Measurements from ENCODE around the gene BCAS3. TPM values are rescaled to one million over a fixed set of nuclear protein-coding genes. Genes with fewer than 3 reads are reported as not detected.
"Not testable (repeated sequence)": the region's sequence is repeated elsewhere in the genome, so short reads cannot be mapped to it uniquely, and the experiment has no call there.

Gene BCAS3
- total RNA-seq, 1 experiment from 2014 or later: 12.2 TPM

DNA sequence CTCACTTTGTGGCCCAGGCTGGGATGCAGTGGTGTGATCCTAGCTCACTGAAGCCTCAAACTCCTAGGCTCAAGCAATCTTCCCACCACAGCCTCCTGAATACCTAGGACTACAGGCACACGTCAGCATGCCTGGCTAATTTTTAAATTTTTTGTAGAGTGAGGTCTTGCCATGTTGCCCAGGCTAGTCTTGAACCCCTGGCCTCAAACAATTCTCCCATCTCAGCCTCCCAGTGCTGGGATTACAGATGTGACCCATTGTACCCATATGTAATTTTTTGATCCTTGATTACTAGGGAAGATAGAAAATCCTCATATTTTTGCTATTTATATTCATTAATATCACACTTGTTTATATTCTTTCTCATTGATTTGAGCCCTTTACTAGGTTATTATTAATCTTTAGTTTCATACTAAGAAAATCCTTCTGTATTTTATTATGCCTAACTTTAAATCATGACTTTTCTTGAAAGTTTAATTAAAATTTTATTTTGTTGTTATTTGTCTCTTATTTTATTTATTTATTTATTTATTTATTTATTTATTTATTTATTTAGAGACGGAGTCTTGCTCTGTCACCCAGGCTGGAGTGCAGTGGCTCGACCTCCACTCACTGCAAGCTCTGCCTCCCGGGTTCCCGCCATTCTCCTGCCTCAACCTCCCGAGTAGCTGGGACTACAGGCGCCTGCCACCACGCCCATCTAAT, 75.4 kb downstream of the BCAS3 start:
- no peaks in the 10 kb centered on the region for H3K9me3 ChIP-seq
- H3K27me3 ChIP-seq: no peaks in the 10 kb centered on the region
- H3K4me3 ChIP-seq: no peak overlapping the region
- DNase-seq: no peak
- no peaks in the 10 kb centered on the region for H3K36me3 ChIP-seq

DNA sequence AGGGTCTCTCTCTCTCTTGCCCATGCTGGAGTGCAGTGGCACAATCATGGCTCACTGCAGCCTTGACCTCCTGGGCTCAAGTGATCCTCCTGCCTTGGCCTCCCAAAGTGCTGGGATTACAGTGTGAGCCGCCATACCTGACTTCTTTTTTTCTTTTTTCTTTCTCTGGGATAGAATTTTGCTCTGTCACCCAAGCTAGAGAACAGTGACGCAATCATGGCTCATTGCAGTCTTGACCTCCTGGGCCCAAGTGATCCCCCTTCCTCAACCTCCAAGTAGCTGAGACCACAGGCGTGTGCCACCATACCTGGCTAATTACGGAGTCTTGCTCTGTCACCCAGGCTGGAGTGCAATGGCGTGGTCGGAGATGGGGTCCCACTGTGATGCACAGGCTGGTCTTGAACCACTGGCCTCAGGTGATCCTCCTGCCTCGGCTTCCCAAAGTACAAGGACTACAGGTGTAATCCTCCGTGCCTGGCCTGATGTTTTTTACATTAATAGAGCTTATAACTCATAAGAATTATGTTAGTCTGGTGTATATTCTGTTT, 76.5 kb downstream of the BCAS3 start:
- Histone ChIP-seq H3K4me3 (no peak overlapping the region), H3K36me3 (no peaks in the 10 kb centered on the region), H3K27me3 (no peaks in the 10 kb centered on the region), H3K9me3 (no peaks in the 10 kb centered on the region)
- DNase-seq: no peak

DNA sequence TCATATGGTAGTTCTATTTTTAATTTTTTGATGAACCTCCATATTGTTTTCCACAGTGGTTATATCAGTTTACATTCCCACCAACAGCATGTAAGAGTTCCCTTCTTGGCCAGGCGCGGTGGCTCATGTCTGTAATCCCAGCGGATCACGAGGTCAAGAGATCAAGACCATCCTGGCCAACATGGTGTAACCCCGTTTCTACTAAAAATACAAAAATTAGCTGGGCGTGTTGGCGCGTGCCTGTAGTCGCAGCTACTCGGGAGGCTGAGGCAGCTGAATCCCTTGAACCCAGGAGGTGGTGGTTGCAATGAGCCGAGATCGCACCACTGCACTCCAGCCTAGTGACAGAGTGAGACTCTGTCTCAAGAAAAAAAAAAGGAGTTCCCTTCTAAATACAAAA, 79.1 kb downstream of the BCAS3 start:
- not testable (repeated sequence) for H3K27me3 ChIP-seq, H3K9me3 ChIP-seq, DNase-seq, H3K4me3 ChIP-seq, H3K36me3 ChIP-seq

DNA sequence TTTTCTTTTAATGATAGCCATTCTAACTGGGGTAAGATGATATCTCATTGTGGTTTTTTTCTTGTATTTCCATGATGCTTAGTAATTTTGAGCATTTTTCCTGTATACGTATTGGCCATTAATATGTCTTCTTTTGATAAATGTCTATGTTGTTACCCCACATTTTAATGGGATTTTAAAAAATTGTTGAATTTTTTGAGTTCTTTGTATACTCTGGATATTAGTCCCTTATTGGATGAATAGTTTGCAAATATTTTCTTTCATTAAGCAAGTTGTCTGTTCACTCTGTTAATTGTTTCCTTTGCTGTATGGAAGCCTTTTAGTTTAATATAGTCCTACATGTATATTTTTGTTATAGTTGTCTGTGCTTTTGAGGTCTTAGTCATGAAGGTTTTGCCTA, 79.8 kb downstream of the BCAS3 start:
- no peak for DNase-seq
- Histone ChIP-seq H3K4me3 (no peak overlapping the region), H3K36me3 (no peaks in the 10 kb centered on the region), H3K27me3 (no peaks in the 10 kb centered on the region), H3K9me3 (no peaks in the 10 kb centered on the region; the same call in 1 of the 2 replicates)

DNA sequence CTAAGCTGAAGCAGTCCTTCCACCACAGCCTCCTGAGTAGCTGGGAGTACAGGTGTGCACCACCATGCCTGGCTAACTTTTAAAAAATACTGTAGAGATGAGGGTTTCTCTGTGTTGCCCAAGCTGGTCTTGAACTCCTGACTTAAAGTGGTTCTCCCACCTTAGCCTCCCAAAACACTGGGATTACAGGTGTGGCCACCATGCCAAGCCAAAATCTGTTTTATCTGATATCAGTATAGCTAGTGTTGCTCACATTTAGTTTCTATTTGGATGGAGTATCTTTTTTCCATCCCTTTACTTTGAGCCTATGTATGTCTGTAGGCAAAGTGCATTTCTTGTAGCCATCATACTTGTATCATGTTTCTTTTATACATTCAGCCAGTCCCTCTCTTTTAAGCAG, 82.1 kb downstream of the BCAS3 start:
- DNase-seq: no peak
- no peaks in the 10 kb centered on the region for H3K36me3 ChIP-seq
- H3K27me3 ChIP-seq: no peaks in the 10 kb centered on the region
- H3K4me3 ChIP-seq: no peak overlapping the region
- H3K9me3 ChIP-seq: no peaks in the 10 kb centered on the region; the same call in 1 of the 2 replicates

DNA sequence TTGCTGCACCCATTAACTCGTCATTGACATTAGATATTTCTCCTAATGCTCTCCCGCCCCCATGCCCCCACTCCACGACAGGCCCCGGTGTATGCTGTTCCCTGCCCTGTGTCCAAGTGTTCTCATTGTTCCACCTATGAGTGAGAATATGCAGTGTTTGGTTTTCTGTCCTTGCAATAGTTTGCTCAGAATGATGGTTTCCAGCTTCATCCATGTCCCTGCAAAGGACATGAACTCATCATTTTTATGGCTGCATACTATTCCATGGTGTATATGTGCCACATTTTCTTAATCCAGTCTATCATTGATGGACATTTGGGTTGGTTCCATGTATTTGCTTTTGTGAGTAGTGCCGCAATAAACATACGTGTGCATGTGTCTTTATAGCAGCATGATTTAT, 83.7 kb downstream of the BCAS3 start:
- H3K9me3 ChIP-seq, H3K36me3 ChIP-seq, H3K27me3 ChIP-seq, H3K4me3 ChIP-seq, DNase-seq: not testable (repeated sequence)

DNA sequence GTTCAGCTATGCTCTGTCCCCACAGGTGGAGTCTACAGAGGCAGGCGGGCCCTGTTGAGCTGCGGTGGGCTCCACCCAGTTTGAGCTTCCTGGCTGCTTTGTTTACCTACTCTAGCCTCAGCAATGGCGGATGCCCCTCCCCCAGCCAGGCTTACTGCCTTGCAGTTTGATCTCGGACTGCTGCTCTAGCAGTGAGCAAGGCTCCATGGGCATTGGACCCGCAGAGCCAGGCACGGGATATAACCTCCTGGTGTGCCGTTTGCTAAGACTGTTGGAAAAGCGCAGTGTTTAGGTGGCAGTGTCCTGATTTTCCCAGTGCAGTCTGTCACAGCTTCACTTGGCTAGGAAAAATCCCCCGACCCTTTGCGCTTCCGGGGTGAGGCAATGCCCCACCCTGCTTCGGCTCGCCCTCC, 89.1 kb downstream of the BCAS3 start:
- no peaks in the 10 kb centered on the region for H3K27me3 ChIP-seq
- DNase-seq: no peak
- H3K9me3 ChIP-seq: no peaks in the 10 kb centered on the region
- no peak overlapping the region for H3K4me3 ChIP-seq
- no peaks in the 10 kb centered on the region for H3K36me3 ChIP-seq

DNA sequence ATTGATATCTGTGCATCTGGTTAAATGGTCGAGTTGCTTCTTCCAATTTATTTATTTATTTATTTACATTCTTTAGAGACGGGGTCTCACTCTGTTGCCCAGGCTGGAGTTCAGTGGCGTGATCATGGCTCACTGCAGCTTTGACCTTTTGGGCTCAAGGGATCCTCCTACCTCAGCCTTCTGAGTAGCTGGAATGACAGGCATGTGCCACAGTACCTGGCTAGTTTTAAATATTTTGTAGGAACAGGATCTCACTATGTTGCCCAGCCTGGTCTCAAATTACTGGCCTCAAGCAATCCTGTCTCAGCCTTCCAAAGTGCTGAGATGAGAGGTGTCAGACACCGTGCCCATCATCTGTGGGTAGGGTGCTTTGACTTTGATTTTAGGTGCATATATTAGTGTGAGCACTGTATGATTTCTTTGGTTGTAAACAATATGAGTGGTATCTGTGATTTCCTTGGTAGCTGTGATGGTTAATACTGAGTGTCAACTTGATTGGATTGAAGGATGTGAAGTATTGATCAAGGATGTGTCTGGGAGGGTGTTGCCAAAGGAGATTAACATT, 90.2 kb downstream of the BCAS3 start:
- no peak for DNase-seq
- Histone ChIP-seq H3K4me3 (no peak overlapping the region), H3K27me3 (no peaks in the 10 kb centered on the region), H3K36me3 (no peaks in the 10 kb centered on the region), H3K9me3 (no peaks in the 10 kb centered on the region)

DNA sequence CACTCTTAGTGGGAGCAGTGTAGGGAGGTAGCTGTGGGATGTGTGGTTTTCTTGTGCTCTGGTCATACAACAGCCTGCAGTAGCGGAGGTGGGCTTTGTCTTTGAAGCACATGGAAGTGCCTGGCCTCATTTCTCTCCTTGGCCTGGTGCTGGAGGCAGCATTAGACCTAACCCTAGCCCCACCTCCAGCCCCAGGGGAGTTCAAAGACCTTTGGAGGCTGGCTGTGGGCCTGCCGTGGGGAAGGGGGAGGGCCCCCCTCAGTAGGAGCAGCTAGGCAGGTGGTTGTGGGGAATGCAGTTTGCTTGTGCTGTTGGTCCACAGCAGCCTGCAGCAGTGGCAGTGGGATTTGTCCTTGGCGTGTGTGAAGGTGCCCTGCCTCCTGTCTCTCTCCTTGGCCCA, 91.7 kb downstream of the BCAS3 start:
- H3K4me3 ChIP-seq: no peak overlapping the region
- no peaks in the 10 kb centered on the region for H3K36me3 ChIP-seq
- no peaks in the 10 kb centered on the region for H3K27me3 ChIP-seq
- DNase-seq: no peak
- H3K9me3 ChIP-seq: no peaks in the 10 kb centered on the region

DNA sequence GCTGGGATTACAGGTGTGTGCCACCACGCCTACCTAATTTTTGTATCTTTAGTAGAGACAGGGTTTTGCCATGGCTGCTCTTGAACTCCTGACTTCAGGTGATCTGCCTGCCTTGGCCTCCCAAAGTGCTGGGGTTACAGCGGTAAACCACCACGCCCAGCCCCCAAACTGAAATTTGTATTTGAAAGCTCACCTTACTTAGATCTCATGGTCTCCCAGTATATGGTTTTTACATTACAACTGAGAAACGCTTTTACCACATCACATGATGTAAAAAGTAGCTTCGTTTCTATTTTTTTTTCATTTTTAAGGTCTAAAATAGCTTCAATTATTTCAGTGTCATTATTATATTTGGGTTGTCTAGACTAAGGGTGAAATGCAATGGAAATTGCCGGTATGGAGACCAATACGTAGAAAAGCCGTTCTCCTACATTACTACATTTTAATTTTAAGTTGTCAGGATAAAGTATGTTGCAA, 93.3 kb downstream of the BCAS3 start:
- no peaks in the 10 kb centered on the region for H3K36me3 ChIP-seq
- H3K9me3 ChIP-seq: no peaks in the 10 kb centered on the region
- no peak overlapping the region for H3K4me3 ChIP-seq
- no peak for DNase-seq
- no peaks in the 10 kb centered on the region; the same call in 1 of the 2 replicates for H3K27me3 ChIP-seq

DNA sequence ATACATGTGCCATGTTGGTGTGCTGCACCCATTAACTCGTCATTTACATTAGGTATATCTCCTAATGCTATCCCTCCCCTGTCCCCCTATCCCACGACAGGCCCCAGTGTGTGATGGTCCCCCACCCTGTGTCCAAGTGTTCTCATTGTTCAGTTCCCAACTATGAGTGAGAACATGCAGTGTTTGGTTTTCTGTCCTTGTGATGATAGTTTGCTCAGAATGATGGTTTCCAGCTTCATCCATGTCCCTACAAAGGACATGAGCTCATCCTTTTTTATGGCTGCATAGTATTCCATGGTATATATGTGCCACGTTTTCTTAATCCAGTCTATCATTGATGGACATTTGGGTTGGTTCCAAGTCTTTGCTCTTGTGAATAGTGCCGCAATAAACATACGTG, 94.0 kb downstream of the BCAS3 start:
- not testable (repeated sequence) for H3K9me3 ChIP-seq, H3K4me3 ChIP-seq, H3K27me3 ChIP-seq, H3K36me3 ChIP-seq, DNase-seq

DNA sequence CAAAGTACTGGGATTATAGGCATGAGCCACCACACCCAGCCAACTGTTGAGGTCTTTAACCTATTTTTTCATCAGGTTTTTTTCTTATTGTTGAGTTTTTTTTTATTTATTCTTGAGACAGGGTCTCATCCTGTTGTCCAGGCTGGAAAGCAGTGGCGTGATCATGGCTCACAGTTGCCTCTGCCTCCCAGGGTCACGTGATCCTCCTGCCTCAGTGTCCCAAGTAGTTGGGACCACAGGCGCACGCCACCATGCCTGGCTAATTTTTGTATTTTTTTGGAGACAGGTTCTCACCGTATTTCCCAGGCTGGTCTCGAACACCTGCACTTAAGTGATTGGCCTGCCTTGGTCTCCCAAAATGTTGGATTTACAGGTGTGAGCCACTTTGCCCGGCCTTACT, 95.9 kb downstream of the BCAS3 start:
- DNase-seq: no peak
- Histone ChIP-seq H3K4me3 (no peak overlapping the region), H3K9me3 (no peaks in the 10 kb centered on the region), H3K27me3 (no peaks in the 10 kb centered on the region; the same call in 1 of the 2 replicates), H3K36me3 (no peaks in the 10 kb centered on the region)

DNA sequence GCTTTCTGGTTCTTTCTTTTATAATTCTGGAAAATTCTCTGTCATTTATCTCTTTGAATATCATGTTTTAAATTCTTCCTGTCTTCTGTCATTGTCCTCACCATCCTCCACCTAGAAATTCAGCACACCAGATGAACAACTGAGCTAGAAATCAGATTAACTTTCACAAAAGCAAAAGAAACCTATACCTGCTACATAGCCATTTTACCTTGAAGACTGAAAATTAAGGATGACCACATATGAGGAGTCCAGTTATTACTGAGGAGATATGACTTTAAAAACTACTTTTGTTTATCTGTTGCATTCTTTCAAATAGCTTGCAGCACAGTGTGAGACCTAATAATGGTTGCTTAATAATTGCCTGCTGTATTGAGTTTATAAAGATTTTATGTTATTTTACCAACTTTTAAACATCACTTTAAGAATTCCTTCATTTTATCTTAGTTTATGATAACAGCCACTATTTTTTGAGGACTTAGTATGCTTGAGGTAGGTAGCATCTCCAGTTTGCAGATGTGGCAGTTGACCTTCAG, 104.3 kb downstream of the BCAS3 start:
- Histone ChIP-seq H3K9me3 (no peaks in the 10 kb centered on the region), H3K4me3 (no peak overlapping the region), H3K27me3 (no peaks in the 10 kb centered on the region), H3K36me3 (no peaks in the 10 kb centered on the region)
- DNase-seq: no peak

DNA sequence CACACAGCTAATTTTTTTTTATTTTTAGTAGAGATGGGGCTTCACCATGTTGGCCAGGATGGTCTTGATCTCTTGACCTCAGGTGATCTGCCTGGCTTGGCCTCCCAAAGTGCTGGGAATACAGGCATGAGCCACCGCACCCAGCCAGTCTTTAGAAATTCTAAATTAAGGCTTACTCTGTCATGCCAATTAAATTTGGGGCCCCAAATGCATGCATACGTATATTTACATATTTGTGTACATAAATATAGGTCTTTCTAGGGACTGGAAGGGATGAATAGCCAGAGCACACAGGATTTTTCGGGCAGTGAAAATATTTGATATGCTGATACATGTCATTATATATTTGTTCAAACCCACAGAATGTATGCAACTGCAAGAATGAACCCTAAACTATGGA, 105.1 kb downstream of the BCAS3 start:
- no peak overlapping the region for H3K4me3 ChIP-seq
- H3K27me3 ChIP-seq: peaks cover 3% of the 10 kb centered on the region; the same call in 1 of the 2 replicates
- no peaks in the 10 kb centered on the region for H3K36me3 ChIP-seq
- no peak for DNase-seq
- H3K9me3 ChIP-seq: no peaks in the 10 kb centered on the region

DNA sequence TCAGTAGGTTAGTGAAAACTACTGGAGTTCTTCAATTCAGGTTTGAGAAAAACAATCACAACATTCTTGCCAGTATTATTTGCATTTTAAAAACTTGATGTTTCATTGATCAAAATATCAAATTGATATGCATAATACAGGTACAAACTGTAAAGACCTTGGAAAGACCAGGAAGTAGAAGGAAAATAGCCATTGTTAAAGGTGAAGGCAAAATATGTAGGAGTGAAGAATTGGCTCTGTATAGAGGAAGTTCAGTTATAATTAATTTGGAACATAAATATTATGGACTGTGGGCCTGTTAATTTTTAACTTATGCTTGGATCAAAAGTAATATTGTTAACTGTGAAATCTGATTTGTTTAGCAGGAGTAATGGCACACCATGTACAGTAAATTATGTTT, 112.6 kb downstream of the BCAS3 start:
- no peak for DNase-seq
- no peak overlapping the region for H3K4me3 ChIP-seq
- no peaks in the 10 kb centered on the region for H3K36me3 ChIP-seq
- peaks cover 3% of the 10 kb centered on the region; the same call in 1 of the 2 replicates for H3K27me3 ChIP-seq
- H3K9me3 ChIP-seq: no peaks in the 10 kb centered on the region

DNA sequence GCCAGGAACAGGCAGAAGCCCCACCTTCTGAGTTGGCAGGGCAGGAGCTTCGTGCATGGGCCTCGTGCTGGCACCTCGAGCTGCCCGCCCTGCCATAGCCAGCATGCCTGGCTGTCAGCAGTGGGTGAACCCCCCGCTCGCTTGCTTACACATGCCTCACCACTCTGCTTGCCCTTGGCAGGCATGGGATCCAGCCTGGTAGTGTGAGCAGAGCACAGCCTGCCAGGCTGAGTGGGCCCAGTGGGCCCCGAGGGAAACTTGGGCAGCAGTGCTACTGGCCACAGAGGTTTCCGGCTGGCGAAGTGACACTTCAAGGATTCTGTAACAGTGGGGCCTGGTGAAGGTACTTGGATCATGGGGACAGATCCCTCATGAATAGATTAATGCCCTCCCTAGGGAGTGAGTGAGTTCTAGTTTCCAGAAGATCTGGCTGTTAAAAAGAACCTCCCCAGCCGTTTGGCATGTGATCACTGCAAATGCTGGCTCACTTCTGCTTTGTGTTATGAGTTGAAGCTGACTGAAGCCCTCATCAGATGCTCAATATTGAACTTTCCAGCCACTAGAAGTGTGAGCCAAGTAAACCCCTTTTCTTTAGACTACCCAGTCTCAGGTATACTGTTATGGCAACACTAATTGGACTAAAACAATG, 114.7 kb downstream of the BCAS3 start:
- peak; percentile 15 for DNase-seq
- Histone ChIP-seq H3K9me3 (no peaks in the 10 kb centered on the region), H3K27me3 (peaks cover 3% of the 10 kb centered on the region; the same call in 1 of the 2 replicates)

DNA sequence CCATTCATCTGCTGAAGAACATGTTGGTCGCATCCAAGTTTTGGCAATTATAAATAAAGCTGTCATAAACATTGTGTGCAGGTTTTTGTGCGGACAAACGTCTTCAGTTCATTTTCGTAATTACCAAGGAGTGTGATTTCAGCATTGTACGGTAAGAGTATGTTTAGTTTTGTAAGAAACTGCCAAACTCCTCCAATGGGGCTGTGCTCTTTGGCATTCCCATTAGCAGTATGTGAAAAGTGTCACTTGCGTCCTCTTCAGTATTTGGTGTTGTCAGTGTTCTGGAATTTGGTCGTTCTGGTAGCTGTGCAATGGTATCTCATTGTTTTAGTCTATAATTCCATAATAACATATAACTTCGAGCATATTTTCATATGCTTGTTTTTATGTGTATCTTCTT, 120.9 kb downstream of the BCAS3 start:
- H3K9me3 ChIP-seq: no peaks in the 10 kb centered on the region
- H3K27me3 ChIP-seq: no peaks in the 10 kb centered on the region
- DNase-seq: no peak
- no peak overlapping the region for H3K4me3 ChIP-seq
- no peaks in the 10 kb centered on the region for H3K36me3 ChIP-seq

More for the DNA sequence above, 114.7 kb downstream of the BCAS3 start:
- Histone ChIP-seq H3K36me3 (no peaks in the 10 kb centered on the region), H3K4me3 (no peak overlapping the region)

Data from MG63 (cell line).